HG02840 (cell line): ENCODE measurements around the gene CTNNA3.

Experiments
- ATAC-seq: cut with Tn5 transposase; IDR thresholded peaks from one replicate; pipeline ENCODE4 v1.9.1; 2021; ENCODE audit warnings: mild to moderate bottlenecking, moderate library complexity, moderate number of reproducible peaks; ENCODE audit not compliant: unreplicated experiment, low FRiP score

The CTNNA3 gene

GRCh38 chr10:66981361-66982052 is 714.5 kb downstream of the CTNNA3 start:
- no peak for ATAC-seq

GRCh38 chr10:66980246-66980815 is 715.7 kb downstream of the CTNNA3 start:
- no peak for ATAC-seq

GRCh38 chr10:66964946-66965345 is 731.0 kb downstream of the CTNNA3 start:
- ATAC-seq = no peak

- no peak for ATAC-seq
Observed at GRCh38 chr10:66958466-66958865, 737.5 kb downstream of the CTNNA3 start.

GRCh38 chr10:66951896-66952295 is 744.1 kb downstream of the CTNNA3 start:
- ATAC-seq = no peak

GRCh38 chr10:66943590-66943989 is 752.4 kb downstream of the CTNNA3 start:
- no peak for ATAC-seq

GRCh38 chr10:66942407-66942806 is 753.6 kb downstream of the CTNNA3 start:
- no peak for ATAC-seq

GRCh38 chr10:66941491-66941890 is 754.5 kb downstream of the CTNNA3 start:
- ATAC-seq = no peak

GRCh38 chr10:66940965-66941364 is 755.0 kb downstream of the CTNNA3 start:
- no peak for ATAC-seq

GRCh38 chr10:66934711-66935110 is 761.3 kb downstream of the CTNNA3 start:
- ATAC-seq = no peak

GRCh38 chr10:66931949-66932343 is 764.0 kb downstream of the CTNNA3 start:
- ATAC-seq = no peak

GRCh38 chr10:66931340-66931948 is 764.6 kb downstream of the CTNNA3 start:
- peak; percentile 65 for ATAC-seq

GRCh38 chr10:66929375-66929774 is 766.6 kb downstream of the CTNNA3 start:
- no peak for ATAC-seq

GRCh38 chr10:66928776-66929175 is 767.2 kb downstream of the CTNNA3 start:
- ATAC-seq = no peak

- ATAC-seq = no peak
Observed at GRCh38 chr10:66927971-66928770, 767.8 kb downstream of the CTNNA3 start.

GRCh38 chr10:66927251-66927935 is 768.6 kb downstream of the CTNNA3 start:
- no peak for ATAC-seq

GRCh38 chr10:66926841-66927240 is 769.2 kb downstream of the CTNNA3 start:
- no peak for ATAC-seq

- peak; percentile 100 for ATAC-seq
Observed at GRCh38 chr10:66925896-66926715, 769.9 kb downstream of the CTNNA3 start, which contains the start of gene LRRTM3. LRRTM3 (plus strand) TSS chr10:66926036.

GRCh38 chr10:66925373-66925772 is 770.6 kb downstream of the CTNNA3 start:
- ATAC-seq = no peak
